H1 (cell line): ENCODE results near the gene LRRC55. TPM values are rescaled to one million over a fixed set of nuclear protein-coding genes. Genes with fewer than 3 reads are reported as not detected.

Experiments
- CTCF ChIA-PET: fragments of 300-600 bp; sonication (Branson Sonifier 250); formaldehyde crosslinking; loops from one replicate; lab custom pipeline; 2021; ENCODE audit not compliant: partially characterized antibody; lab: Charles Lee
- POLR2A ChIA-PET: fragments of 300-600 bp; sonication (Branson Sonifier 250); formaldehyde crosslinking; loops from one replicate; lab custom pipeline; 2021; ENCODE audit warnings: inconsistent platforms; ENCODE audit not compliant: partially characterized antibody; lab: Charles Lee
- DNase-seq, 2 experiments: peaks; one replicate each; pipeline versions ENCODE4 v3.0.0 to v3.0.0-alpha.2; 2010 to 2022; ENCODE audit warnings: low spot score in 2 of 2, low read depth in 1 of 2, mixed read lengths in 1 of 2
- FAIRE-seq: peaks from 2 replicates; lab custom pipeline; 2011; peaks lifted over from hg19 to GRCh38; lab: Jason Lieb, UNC
- H2AFZ ChIP-seq: 2 replicates; pipeline ENCODE4 v1.8.1; 2012; ENCODE audit warnings: low read length, inconsistent platforms
- H2AK5ac ChIP-seq: 2 replicates; pipeline ENCODE4 v1.6.1; 2013; ENCODE audit warnings: low read depth, low read length
- H2BK120ac ChIP-seq: replicated peaks from 2 replicates; pipeline ENCODE3; 2013; ENCODE audit warnings: low read depth, low read length, inconsistent platforms
- H2BK12ac ChIP-seq: 2 replicates; pipeline ENCODE4 v1.6.1; 2013; ENCODE audit warnings: low read depth, low read length
- H2BK15ac ChIP-seq: 2 replicates; pipeline ENCODE4 v1.6.1; 2013; ENCODE audit warnings: low read length
- H2BK20ac ChIP-seq: 2 replicates; pipeline ENCODE4 v1.6.1; 2013; ENCODE audit warnings: low read length
- H2BK5ac ChIP-seq: 2 replicates; pipeline ENCODE4 v1.6.1; 2013; ENCODE audit warnings: low read depth, low read length
- H3K14ac ChIP-seq: 2 replicates; pipeline ENCODE4 v1.6.1; 2013; ENCODE audit warnings: inconsistent platforms; ENCODE audit not compliant: insufficient read length
- H3K18ac ChIP-seq: 2 replicates; pipeline ENCODE4 v1.6.1; 2013; ENCODE audit warnings: low read length; ENCODE audit errors: extremely low read depth
- H3K23ac ChIP-seq: 2 replicates; pipeline ENCODE4 v1.6.1; 2013; ENCODE audit warnings: inconsistent platforms; ENCODE audit not compliant: insufficient read length
- H3K23me2 ChIP-seq: 2 replicates; pipeline ENCODE4 v1.6.1; 2013; ENCODE audit warnings: low read depth, low read length
- H3K27ac ChIP-seq: 2 replicates; pipeline ENCODE4 v1.6.1; 2011; ENCODE audit warnings: low read depth, low read length, inconsistent platforms
- H3K27me3 ChIP-seq, 4 experiments: replicated peaks in 1 of 4; 1 replicate in 1 of 4; 2 replicates in 3 of 4; pipeline versions ENCODE4 v1.6.1 to v1.8.1; 2011 to 2013; ENCODE audit warnings: low read length in 3 of 4, mild to moderate bottlenecking in 3 of 4, inconsistent platforms in 2 of 4, mixed read lengths in 2 of 4, moderate library complexity in 1 of 4; ENCODE audit not compliant: control insufficient read depth in 3 of 4, insufficient read depth in 3 of 4; ENCODE audit errors: extremely low read depth in 1 of 4
- H3K36me3 ChIP-seq, 4 experiments: 2 replicates each; pipeline versions ENCODE4 v1.6.1 to v1.8.1; 2011 to 2013; ENCODE audit warnings: mild to moderate bottlenecking in 4 of 4, low read length in 3 of 4, moderate library complexity in 2 of 4, control low read depth in 1 of 4, inconsistent platforms in 1 of 4; ENCODE audit not compliant: insufficient read depth in 4 of 4, control insufficient read depth in 2 of 4
- H3K4ac ChIP-seq: replicated peaks from 2 replicates; pipeline ENCODE3; 2013; ENCODE audit warnings: low read length, low read depth, mixed read lengths, inconsistent platforms; ENCODE audit not compliant: insufficient read length
- H3K4me1 ChIP-seq, 4 experiments: replicated peaks in 1 of 4; 1 replicate in 1 of 4; 2 replicates in 3 of 4; pipeline versions ENCODE4 v1.6.1 to v1.8.1; 2011 to 2013; ENCODE audit warnings: low read length in 3 of 4, inconsistent platforms in 2 of 4, mixed read lengths in 1 of 4; ENCODE audit not compliant: insufficient read depth in 4 of 4, control insufficient read depth in 3 of 4
- H3K4me2 ChIP-seq, 2 experiments: 2 replicates each; pipeline versions ENCODE4 v1.6.1 to v1.8.1; 2011 to 2013; ENCODE audit warnings: low read depth in 2 of 2, low read length in 2 of 2, control low read depth in 1 of 2, inconsistent platforms in 1 of 2, mild to moderate bottlenecking in 1 of 2; ENCODE audit not compliant: insufficient read depth in 1 of 2
- H3K4me3 ChIP-seq, 4 experiments: fragments of 200-600, 300-600 bp in 1 of 4; sonication (generic), shearing (Covaris generic), sonication (Bioruptor Twin) in 1 of 4; 2 replicates each; pipeline versions ENCODE4 v1.5.1 to v1.8.1; 2011 to 2016; ENCODE audit warnings: low read length in 4 of 4, low read depth in 3 of 4, control low read depth in 2 of 4, inconsistent platforms in 2 of 4, mild to moderate bottlenecking in 2 of 4, mixed read lengths in 1 of 4, moderate library complexity in 1 of 4; ENCODE audit not compliant: insufficient read depth in 2 of 4; ENCODE audit errors: extremely low read depth in 1 of 4
- H3K56ac ChIP-seq: replicated peaks from 2 replicates; pipeline ENCODE3; 2013; ENCODE audit warnings: low read depth, mild to moderate bottlenecking, mixed read lengths, low read length, inconsistent platforms; ENCODE audit not compliant: insufficient read length
- H3K79me1 ChIP-seq: 2 replicates; pipeline ENCODE4 v1.6.1; 2013; ENCODE audit warnings: low read depth, low read length, control low read depth
- H3K79me2 ChIP-seq, 2 experiments: 2 replicates each; pipeline versions ENCODE4 v1.6.1 to v1.8.1; 2012 to 2013; ENCODE audit warnings: low read length in 2 of 2, mild to moderate bottlenecking in 2 of 2, inconsistent platforms in 1 of 2; ENCODE audit not compliant: insufficient read depth in 2 of 2, control insufficient read depth in 1 of 2
- H3K9ac ChIP-seq, 4 experiments: replicated peaks in 1 of 4; 1 replicate in 1 of 4; 2 replicates in 3 of 4; pipeline versions ENCODE4 v1.6.1 to v1.8.1; 2011 to 2013; ENCODE audit warnings: low read depth in 3 of 4, low read length in 3 of 4, control low read depth in 2 of 4, mild to moderate bottlenecking in 2 of 4, moderate library complexity in 2 of 4, inconsistent platforms in 1 of 4; ENCODE audit errors: extremely low read depth in 1 of 4
- H3K9me3 ChIP-seq, 2 experiments: 2 replicates each; pipeline versions ENCODE4 v1.6.1 to v1.8.1; 2012 to 2013; ENCODE audit warnings: mild to moderate bottlenecking in 2 of 2, moderate library complexity in 2 of 2, control low read depth in 1 of 2, inconsistent platforms in 1 of 2, low read depth in 1 of 2, low read length in 1 of 2, mixed read lengths in 1 of 2; ENCODE audit not compliant: insufficient read depth in 2 of 2
- H4K20me1 ChIP-seq, 2 experiments: replicated peaks in 1 of 2; 2 replicates each; pipeline versions ENCODE3 to v1.8.1; 2011 to 2013; ENCODE audit warnings: inconsistent platforms in 2 of 2, low read length in 2 of 2, mild to moderate bottlenecking in 1 of 2; ENCODE audit not compliant: insufficient read depth in 2 of 2, control insufficient read depth in 1 of 2
- H4K5ac ChIP-seq: 2 replicates; pipeline ENCODE4 v1.6.1; 2013; ENCODE audit warnings: low read length, low read depth, mixed read lengths, inconsistent platforms; ENCODE audit not compliant: insufficient read length
- H4K8ac ChIP-seq: 2 replicates; pipeline ENCODE4 v1.8.0; 2013; ENCODE audit warnings: mild to moderate bottlenecking, moderate library complexity, low read length, inconsistent platforms; ENCODE audit not compliant: insufficient read depth; ENCODE audit errors: extremely low read depth
- H4K91ac ChIP-seq: replicated peaks from 2 replicates; pipeline ENCODE3; 2013; ENCODE audit warnings: low read length, mixed read lengths, inconsistent platforms; ENCODE audit not compliant: insufficient read length
- CBX5 ChIP-seq: fragments of 300-800, 300-1000 bp; sonication (generic); IDR thresholded peaks from 2 replicates; pipeline ENCODE4 v1.7.1; 2016; ENCODE audit warnings: antibody characterized with exemption, low read length, low read depth
- CHD1 ChIP-seq: IDR thresholded peaks from 2 replicates; pipeline ENCODE4 v1.6.1; 2012; ENCODE audit warnings: low read depth, low read length, improper control_type of control experiment
- EGR1 ChIP-seq: IDR thresholded peaks from 2 replicates; pipeline ENCODE4 v1.6.1; 2011; ENCODE audit warnings: low read depth, low read length, borderline replicate concordance
- FOSL1 ChIP-seq: IDR thresholded peaks from 2 replicates; pipeline ENCODE4 v1.6.1; 2011; ENCODE audit warnings: mild to moderate bottlenecking, low read depth, low read length, moderate library complexity; ENCODE audit not compliant: insufficient read depth
- WGBS, 2 experiments: shearing (Covaris generic) in 1 of 2; methylation state at CpG; one replicate each; pipeline versions ENCODE4 v1.1.6 to v1.1.7; 2013 to 2015; ENCODE audit warnings: low lambda C conversion rate in 2 of 2, mixed read lengths in 2 of 2, inconsistent platforms in 1 of 2, low coverage in 1 of 2, missing lambda C conversion rate in 1 of 2; ENCODE audit not compliant: insufficient replicate concordance in 2 of 2, insufficient coverage in 1 of 2, insufficient read length in 1 of 2; ENCODE audit errors: extremely low coverage in 1 of 2, missing lambda C conversion rate in 1 of 2; 5-methylcytosine and 5-hydroxymethylcytosine counted together
- polyA plus RNA-seq, 7 experiments: library from polyadenylated mRNA; depleted of rRNA in 3 of 7; stranded (reverse) in 5 of 7; unstranded in 2 of 7; fragments of >200 nt in 5 of 7; fragments of 200-250 nt in 2 of 7; gene quantifications; 1 replicate in 5 of 7; 2 replicates in 1 of 7; 4 replicates in 1 of 7; pipeline versions ENCODE4 v1.2.1 to v1.2.3, GENCODE V29; 2011 to 2013; ENCODE audit warnings: missing spikeins in 2 of 7, mixed read lengths in 2 of 7
- total RNA-seq: library from RNA; stranded (reverse); fragmentation: NEBNext Ultra II Directional; extraction: Animal tissue kit (Norgen Biotek cat#: 25700); gene quantifications from 2 replicates; pipeline ENCODE4 v1.2.1, GENCODE V29; 2021
- TF ChIP-seq, protein P1 (sequence below): IDR thresholded peaks from 2 replicates; pipeline ENCODE4 v1.6.1; 2012; ENCODE audit warnings: low read length, inconsistent platforms

The LRRC55 gene
- total and polyA plus RNA-seq, 2 of the 8 experiments (the other 6 are each of a cell fraction or from before 2014, with no cell fraction given): 0.62 to 1.1 TPM

DNA sequence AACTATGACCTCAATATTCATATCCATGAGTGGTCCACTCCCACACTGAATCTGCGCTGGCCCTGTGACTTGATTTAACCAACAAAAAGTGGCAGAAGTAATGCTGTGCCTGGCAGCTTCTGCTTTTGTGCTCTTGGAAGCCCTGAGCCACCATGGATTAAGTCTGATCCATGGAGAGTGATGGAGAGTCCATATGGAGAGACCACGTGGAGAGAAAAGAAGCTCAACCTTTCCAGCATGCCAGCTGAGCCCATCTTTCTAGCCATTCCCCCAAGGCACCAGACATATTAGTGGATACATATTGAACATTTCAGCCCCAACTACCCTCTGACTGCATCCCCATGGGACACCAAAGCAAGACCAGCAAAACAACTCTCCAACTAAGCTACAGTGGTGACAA lies 16.0 kb downstream of the LRRC55 start:
- no peak overlapping the region for H3K23ac ChIP-seq
- TF ChIP-seq, protein P1, sequence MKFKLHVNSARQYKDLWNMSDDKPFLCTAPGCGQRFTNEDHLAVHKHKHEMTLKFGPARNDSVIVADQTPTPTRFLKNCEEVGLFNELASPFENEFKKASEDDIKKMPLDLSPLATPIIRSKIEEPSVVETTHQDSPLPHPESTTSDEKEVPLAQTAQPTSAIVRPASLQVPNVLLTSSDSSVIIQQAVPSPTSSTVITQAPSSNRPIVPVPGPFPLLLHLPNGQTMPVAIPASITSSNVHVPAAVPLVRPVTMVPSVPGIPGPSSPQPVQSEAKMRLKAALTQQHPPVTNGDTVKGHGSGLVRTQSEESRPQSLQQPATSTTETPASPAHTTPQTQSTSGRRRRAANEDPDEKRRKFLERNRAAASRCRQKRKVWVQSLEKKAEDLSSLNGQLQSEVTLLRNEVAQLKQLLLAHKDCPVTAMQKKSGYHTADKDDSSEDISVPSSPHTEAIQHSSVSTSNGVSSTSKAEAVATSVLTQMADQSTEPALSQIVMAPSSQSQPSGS: no peak
- TF ChIP-seq CHD1: no peak
- no peak for TF ChIP-seq CBX5
- no peak for TF ChIP-seq FOSL1
- no peak for TF ChIP-seq EGR1
- TF ChIP-seq, all 59 proteins: peak for 0
- Histone ChIP-seq H2BK120ac (no peak overlapping the region), H2BK5ac (no peak overlapping the region), H3K4me2 (no peak overlapping the region), H2BK20ac (no peak overlapping the region), H3K27me3 (no peaks in the 10 kb centered on the region), H3K4me1 (peaks cover 0 to 3% (median 0%) of the 10 kb centered on the region in 4 experiments; a peak in 1 of 7 replicates), H3K79me1 (no peaks in the 10 kb centered on the region), H3K36me3 (no peaks in the 10 kb centered on the region; a peak in 1 of 8 replicates), H3K23me2 (no peaks in the 10 kb centered on the region), H4K8ac (no peak overlapping the region), H4K20me1 (no peaks in the 10 kb centered on the region), H2BK12ac (no peak overlapping the region), H3K9me3 (no peaks in the 10 kb centered on the region), H4K91ac (no peak overlapping the region), H2AK5ac (no peak overlapping the region), H2BK15ac (no peak overlapping the region), H2AFZ (no peak overlapping the region), H4K5ac (no peak overlapping the region), H3K18ac (no peak overlapping the region), H3K56ac (no peak overlapping the region), H3K4ac (no peak overlapping the region), H3K9ac (no peak overlapping the region), H3K79me2 (no peaks in the 10 kb centered on the region), H3K27ac (no peak overlapping the region), H3K14ac (no peak overlapping the region), H3K4me3 (no peak overlapping the region)
- DNase-seq (no peak), FAIRE-seq (no peak)
- CTCF ChIA-PET: interaction anchor here (1.0 to 1.7 kb wide), 5 partner anchors 10 to 51 kb away, joined by 3 to 9 read pairs (median 4); no protein-coding TSS in a partner anchor
- 91% methylated on average over 2 of the region's 2 CpGs; no CpG with 5 or more reads in 1 of the 2 experiments for WGBS, 2 experiments
- POLR2A ChIA-PET: no interaction called here
